Measurements from ENCODE around the gene ATG14.

The ATG14 gene

DNA sequence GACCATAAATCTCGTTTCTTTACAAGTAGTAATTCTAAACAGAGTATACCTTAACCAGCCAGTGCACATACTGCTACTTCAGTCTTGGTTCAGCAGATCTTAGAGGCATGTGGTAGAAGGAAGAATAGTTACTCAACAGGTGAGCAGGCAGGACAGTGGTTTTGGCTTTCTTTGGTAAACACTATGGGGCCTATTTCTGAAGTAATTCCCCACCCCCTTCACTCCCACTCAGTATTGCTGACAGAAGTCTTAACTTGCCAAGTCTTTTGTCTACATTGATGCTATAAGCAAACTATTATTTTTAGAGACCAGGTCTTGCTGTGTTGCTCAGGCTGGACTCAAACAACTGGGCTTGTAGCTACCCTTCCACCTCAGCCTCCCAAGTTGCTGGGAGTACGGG is 71.9 kb downstream of the ATG14 start:
- no peak for ATAC-seq
- no peak for TF ChIP-seq ZFP30 (CRISPR knock-in tag; IDR thresholded peaks at IDR 0.05)
- no peak for TF ChIP-seq ZNF565 (CRISPR knock-in tag; conservative IDR thresholded peaks at IDR 0.05; ENCODE audit: low read depth)

DNA sequence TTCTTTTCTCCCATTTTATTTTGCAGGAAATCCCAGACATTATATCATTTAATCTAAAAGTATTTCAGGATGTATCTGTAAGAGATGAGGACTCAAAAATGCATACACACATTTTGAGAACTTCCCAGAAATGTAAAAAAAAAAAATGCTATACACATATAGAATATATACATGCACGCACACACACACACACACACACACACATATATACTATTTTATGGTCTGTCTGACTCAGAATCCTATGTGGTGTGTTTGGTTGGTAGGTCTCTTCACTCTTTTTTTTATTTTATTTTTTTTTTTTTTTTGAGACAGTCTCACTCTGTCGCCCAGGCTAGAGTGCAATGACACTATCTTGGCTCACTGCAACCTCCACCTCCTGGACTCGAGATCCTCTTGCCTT is 74.9 kb downstream of the ATG14 start:
- no peak for ATAC-seq
- TF ChIP-seq PPARA (CRISPR knock-in tag; IDR thresholded peaks at IDR 0.05; ENCODE audit: borderline replicate concordance) (no peak), ARNTL (CRISPR knock-in tag; IDR thresholded peaks at IDR 0.05; ENCODE audit: borderline replicate concordance, low read depth) (no peak), PATZ1 (CRISPR knock-in tag; IDR thresholded peaks at IDR 0.05; ENCODE audit: borderline replicate concordance) (no peak), RARB (CRISPR knock-in tag; IDR thresholded peaks at IDR 0.05) (no peak), ZFP3 (CRISPR knock-in tag; IDR thresholded peaks at IDR 0.05) (no peak), TOX (CRISPR knock-in tag; IDR thresholded peaks at IDR 0.05; ENCODE audit: borderline replicate concordance) (no peak), POU6F1 (CRISPR knock-in tag; IDR thresholded peaks at IDR 0.05; ENCODE audit: borderline replicate concordance, low read depth) (no peak), ISL1 (CRISPR knock-in tag; IDR thresholded peaks at IDR 0.05) (no peak), ZNF70 (CRISPR knock-in tag; IDR thresholded peaks at IDR 0.05) (no peak), ZC3H10 (CRISPR knock-in tag; IDR thresholded peaks at IDR 0.05) (no peak), ESRRG (CRISPR knock-in tag; IDR thresholded peaks at IDR 0.05) (no peak)
- TF ChIP-seq, protein P1, sequence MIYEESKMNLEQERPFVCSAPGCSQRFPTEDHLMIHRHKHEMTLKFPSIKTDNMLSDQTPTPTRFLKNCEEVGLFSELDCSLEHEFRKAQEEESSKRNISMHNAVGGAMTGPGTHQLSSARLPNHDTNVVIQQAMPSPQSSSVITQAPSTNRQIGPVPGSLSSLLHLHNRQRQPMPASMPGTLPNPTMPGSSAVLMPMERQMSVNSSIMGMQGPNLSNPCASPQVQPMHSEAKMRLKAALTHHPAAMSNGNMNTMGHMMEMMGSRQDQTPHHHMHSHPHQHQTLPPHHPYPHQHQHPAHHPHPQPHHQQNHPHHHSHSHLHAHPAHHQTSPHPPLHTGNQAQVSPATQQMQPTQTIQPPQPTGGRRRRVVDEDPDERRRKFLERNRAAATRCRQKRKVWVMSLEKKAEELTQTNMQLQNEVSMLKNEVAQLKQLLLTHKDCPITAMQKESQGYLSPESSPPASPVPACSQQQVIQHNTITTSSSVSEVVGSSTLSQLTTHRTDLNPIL (CRISPR knock-in tag; IDR thresholded peaks at IDR 0.05; ENCODE audit: low read depth) = no peak
- TF ChIP-seq, protein P2, sequence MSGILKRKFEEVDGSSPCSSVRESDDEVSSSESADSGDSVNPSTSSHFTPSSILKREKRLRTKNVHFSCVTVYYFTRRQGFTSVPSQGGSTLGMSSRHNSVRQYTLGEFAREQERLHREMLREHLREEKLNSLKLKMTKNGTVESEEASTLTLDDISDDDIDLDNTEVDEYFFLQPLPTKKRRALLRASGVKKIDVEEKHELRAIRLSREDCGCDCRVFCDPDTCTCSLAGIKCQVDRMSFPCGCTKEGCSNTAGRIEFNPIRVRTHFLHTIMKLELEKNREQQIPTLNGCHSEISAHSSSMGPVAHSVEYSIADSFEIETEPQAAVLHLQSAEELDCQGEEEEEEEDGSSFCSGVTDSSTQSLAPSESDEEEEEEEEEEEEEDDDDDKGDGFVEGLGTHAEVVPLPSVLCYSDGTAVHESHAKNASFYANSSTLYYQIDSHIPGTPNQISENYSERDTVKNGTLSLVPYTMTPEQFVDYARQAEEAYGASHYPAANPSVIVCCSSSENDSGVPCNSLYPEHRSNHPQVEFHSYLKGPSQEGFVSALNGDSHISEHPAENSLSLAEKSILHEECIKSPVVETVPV (CRISPR knock-in tag; IDR thresholded peaks at IDR 0.05) = no peak

- TF ChIP-seq SNAI2 (CRISPR knock-in tag; IDR thresholded peaks at IDR 0.05) = no peak
- no peak for TF ChIP-seq ZFP30 (CRISPR knock-in tag; IDR thresholded peaks at IDR 0.05)
- no peak for TF ChIP-seq ISL1 (CRISPR knock-in tag; IDR thresholded peaks at IDR 0.05)
- TF ChIP-seq ZFP3 (CRISPR knock-in tag; IDR thresholded peaks at IDR 0.05) = no peak
- no peak for TF ChIP-seq POU6F1 (CRISPR knock-in tag; IDR thresholded peaks at IDR 0.05; ENCODE audit: borderline replicate concordance, low read depth)
- no peak for TF ChIP-seq ZNF70 (CRISPR knock-in tag; IDR thresholded peaks at IDR 0.05)
- TF ChIP-seq, protein P1 (CRISPR knock-in tag; IDR thresholded peaks at IDR 0.05; ENCODE audit: low read depth) = no peak
- no peak for TF ChIP-seq ZNF8 (CRISPR knock-in tag; IDR thresholded peaks at IDR 0.05)
- TF ChIP-seq RARB (CRISPR knock-in tag; IDR thresholded peaks at IDR 0.05) = no peak
- TF ChIP-seq ZNF565 (CRISPR knock-in tag; conservative IDR thresholded peaks at IDR 0.05; ENCODE audit: low read depth) = no peak
- no peak for TF ChIP-seq TSHZ2 (CRISPR knock-in tag; IDR thresholded peaks at IDR 0.05)
- no peak for ATAC-seq
Observed at GRCh38 chr14:55336162-55336561, 75.5 kb downstream of the ATG14 start.

All from SK-N-SH treated with all-trans-retinoic acid at 6 μM for 48 hours (cell line).